ENCODE data around the gene FGD5.

The FGD5 gene

GRCh38 chr3:14786369-14786768, 32.4 kb upstream of the FGD5 start:
- H3K4me1 ChIP-seq (ENCODE audit: low read depth, poor library complexity, severe bottlenecking): no peaks in the 10 kb centered on the region
- no peaks in the 10 kb centered on the region for H3K27me3 ChIP-seq (ENCODE audit: insufficient read depth, low read depth)
- H3K36me3 ChIP-seq (ENCODE audit: insufficient read depth): no peaks in the 10 kb centered on the region
- H3K4me2 ChIP-seq: no peak overlapping the region
- no peak overlapping the region for H3K9ac ChIP-seq
- TF ChIP-seq CTCF (conservative IDR thresholded peaks at IDR 0.05; ENCODE audit: low read depth, low read length): no peak
- no peaks in the 10 kb centered on the region for H3K79me2 ChIP-seq (ENCODE audit: insufficient read depth, low read depth)
- H4K20me1 ChIP-seq (ENCODE audit: insufficient read depth): no peaks in the 10 kb centered on the region
- no peak overlapping the region for H2AFZ ChIP-seq (ENCODE audit: low read depth)
- no peak overlapping the region for H3K27ac ChIP-seq
- no peak overlapping the region for H3K4me3 ChIP-seq (IDR thresholded peaks at IDR 0.05; ENCODE audit: insufficient read depth, low read depth, low read length)

- Histone ChIP-seq H3K79me2 (ENCODE audit: insufficient read depth, low read depth) (no peaks in the 10 kb centered on the region), H4K20me1 (ENCODE audit: insufficient read depth) (no peaks in the 10 kb centered on the region), H2AFZ (ENCODE audit: low read depth) (no peak overlapping the region), H3K9ac (no peak overlapping the region), H3K36me3 (ENCODE audit: insufficient read depth) (no peaks in the 10 kb centered on the region), H3K4me1 (ENCODE audit: low read depth, poor library complexity, severe bottlenecking) (no peaks in the 10 kb centered on the region), H3K4me3 (IDR thresholded peaks at IDR 0.05; ENCODE audit: insufficient read depth, low read depth, low read length) (no peak overlapping the region), H3K4me2 (no peak overlapping the region), H3K27me3 (ENCODE audit: insufficient read depth, low read depth) (no peaks in the 10 kb centered on the region), H3K27ac (no peak overlapping the region)
- no peak for TF ChIP-seq CTCF (conservative IDR thresholded peaks at IDR 0.05; ENCODE audit: low read depth, low read length)
Observed at GRCh38 chr3:14787630-14788029, 31.1 kb upstream of the FGD5 start.

- Histone ChIP-seq H3K4me1 (ENCODE audit: low read depth, poor library complexity, severe bottlenecking) (no peaks in the 10 kb centered on the region), H2AFZ (ENCODE audit: low read depth) (no peak overlapping the region), H3K36me3 (ENCODE audit: insufficient read depth) (no peaks in the 10 kb centered on the region), H3K79me2 (ENCODE audit: insufficient read depth, low read depth) (no peaks in the 10 kb centered on the region), H3K4me3 (IDR thresholded peaks at IDR 0.05; ENCODE audit: insufficient read depth, low read depth, low read length) (no peak overlapping the region), H3K27ac (no peak overlapping the region), H3K4me2 (no peak overlapping the region), H4K20me1 (ENCODE audit: insufficient read depth) (no peaks in the 10 kb centered on the region), H3K27me3 (ENCODE audit: insufficient read depth, low read depth) (no peaks in the 10 kb centered on the region), H3K9ac (no peak overlapping the region)
- TF ChIP-seq CTCF (conservative IDR thresholded peaks at IDR 0.05; ENCODE audit: low read depth, low read length): no peak
Observed at GRCh38 chr3:14788644-14789043, 30.1 kb upstream of the FGD5 start.

- H3K9ac ChIP-seq: no peak overlapping the region
- no peak overlapping the region for H3K4me3 ChIP-seq (IDR thresholded peaks at IDR 0.05; ENCODE audit: insufficient read depth, low read depth, low read length)
- H3K79me2 ChIP-seq (ENCODE audit: insufficient read depth, low read depth): no peaks in the 10 kb centered on the region
- H2AFZ ChIP-seq (ENCODE audit: low read depth): no peak overlapping the region
- no peaks in the 10 kb centered on the region for H3K4me1 ChIP-seq (ENCODE audit: low read depth, poor library complexity, severe bottlenecking)
- no peaks in the 10 kb centered on the region for H3K36me3 ChIP-seq (ENCODE audit: insufficient read depth)
- no peaks in the 10 kb centered on the region for H4K20me1 ChIP-seq (ENCODE audit: insufficient read depth)
- TF ChIP-seq CTCF (conservative IDR thresholded peaks at IDR 0.05; ENCODE audit: low read depth, low read length): no peak
- no peak overlapping the region for H3K4me2 ChIP-seq
- no peaks in the 10 kb centered on the region for H3K27me3 ChIP-seq (ENCODE audit: insufficient read depth, low read depth)
- H3K27ac ChIP-seq: no peak overlapping the region
Observed at GRCh38 chr3:14789221-14789620, 29.5 kb upstream of the FGD5 start.
